Progenitor cell of endocrine pancreas (in vitro differentiated cells): ENCODE results near the gene ELP5. TPM values are rescaled to one million over a fixed set of nuclear protein-coding genes. Genes with fewer than 3 reads are reported as not detected.

ENCODE experiments used
- DNase-seq: peaks from one replicate; pipeline ENCODE4 v3.0.0; 2021; ENCODE audit warnings: low spot score; ENCODE audit not compliant: unreplicated experiment
- H3K27ac Mint-ChIP-seq: 2 replicates; pipeline ENCODE4 v1.8.0; 2021; ENCODE audit warnings: mild to moderate bottlenecking, moderate library complexity, mixed read lengths
- H3K27me3 Mint-ChIP-seq: 2 replicates; pipeline ENCODE4 v1.8.0; 2021; ENCODE audit warnings: mixed read lengths
- H3K36me3 Mint-ChIP-seq: 2 replicates; pipeline ENCODE4 v1.8.0; 2022; ENCODE audit warnings: mixed read lengths; ENCODE audit not compliant: insufficient read depth
- H3K4me1 Mint-ChIP-seq: 2 replicates; pipeline ENCODE4 v1.8.0; 2021; ENCODE audit warnings: low read depth, mixed read lengths
- H3K4me3 Mint-ChIP-seq: 2 replicates; pipeline ENCODE4 v1.8.0; 2021; ENCODE audit warnings: low read depth, mild to moderate bottlenecking, moderate library complexity, mixed read lengths
- H3K9me3 Mint-ChIP-seq: 2 replicates; pipeline ENCODE4 v1.8.0; 2021; ENCODE audit warnings: low read depth, mixed read lengths
- CTCF ChIP-seq: fragments of 200-600 bp; sonication (generic); IDR thresholded peaks from one replicate; pipeline ENCODE4 v1.5.0; 2021; ENCODE audit warnings: antibody characterized with exemption, mild to moderate bottlenecking; ENCODE audit not compliant: unreplicated experiment
- total RNA-seq: library from RNA; stranded (reverse); gene quantifications from 2 replicates; pipeline ENCODE4 v1.2.1, GENCODE V29; 2021

Gene ELP5
- total RNA-seq, 1 donor from 2014 or later: 45.0 TPM

GRCh38 chr17:7222972-7223292, 29.1 kb upstream of the ELP5 start:
- no peak overlapping the region for H3K4me3 Mint-ChIP-seq
- H3K36me3 Mint-ChIP-seq: peaks cover 7% of the 10 kb centered on the region

DNA sequence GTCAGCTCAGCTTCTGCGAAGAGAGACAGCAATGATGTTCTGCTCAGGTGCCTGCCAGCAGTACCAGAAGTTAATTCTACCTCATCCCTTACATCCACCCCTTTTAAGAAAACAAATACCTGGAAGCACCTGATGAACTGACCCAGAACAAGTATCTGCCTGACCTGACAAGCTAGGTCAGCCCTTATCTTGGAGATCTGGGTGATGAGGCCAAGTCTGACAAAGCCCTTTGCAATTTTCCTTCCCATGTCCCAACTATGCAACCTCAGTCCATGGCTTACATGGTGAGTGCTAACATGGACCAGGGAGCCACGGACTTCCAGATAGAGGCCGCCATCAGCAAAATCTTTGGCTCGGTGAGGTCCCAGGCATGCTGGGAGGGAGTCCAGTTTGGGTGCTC, 28.6 kb upstream of the ELP5 start:
- no peak for DNase-seq
- peak overlapping the region; percentile 87 for H3K27ac Mint-ChIP-seq
- no peaks in the 10 kb centered on the region for H3K9me3 Mint-ChIP-seq
- peaks cover 15% of the 10 kb centered on the region for H3K4me1 Mint-ChIP-seq
- no peak for TF ChIP-seq CTCF
- H3K36me3 Mint-ChIP-seq: peaks cover 10% of the 10 kb centered on the region
- no peak overlapping the region for H3K4me3 Mint-ChIP-seq
- H3K27me3 Mint-ChIP-seq: no peaks in the 10 kb centered on the region

More at GRCh38 chr17:7222972-7223292, 29.1 kb upstream of the ELP5 start:
- Mint-ChIP-seq H3K27ac (peak overlapping the region; percentile 87), H3K9me3 (no peaks in the 10 kb centered on the region), H3K4me1 (peaks cover 15% of the 10 kb centered on the region), H3K27me3 (no peaks in the 10 kb centered on the region)
- DNase-seq: no peak
- no peak for TF ChIP-seq CTCF

DNA sequence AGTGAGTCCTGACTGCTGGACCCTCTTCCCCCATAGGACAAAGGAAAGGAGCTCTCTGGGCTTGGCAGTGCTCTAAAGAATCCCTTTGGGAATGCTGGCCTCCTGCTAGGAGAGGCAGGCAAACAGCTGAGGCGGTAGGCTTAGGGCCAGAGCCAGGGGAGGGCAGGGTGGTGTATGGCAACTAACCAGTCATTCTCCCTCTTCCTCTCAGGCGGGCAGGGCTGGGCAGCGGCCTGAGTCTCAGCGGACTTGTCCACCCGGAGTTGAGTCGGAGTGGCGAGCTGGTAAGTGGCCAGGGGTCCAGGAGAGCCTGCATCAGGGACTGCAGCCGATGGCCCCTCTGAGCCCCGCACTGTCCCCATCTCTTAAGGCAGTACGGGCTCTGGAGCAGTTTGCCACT, 27.9 kb upstream of the ELP5 start:
- Mint-ChIP-seq H3K4me1 (peaks cover 15% of the 10 kb centered on the region), H3K27me3 (no peaks in the 10 kb centered on the region), H3K4me3 (no peak overlapping the region), H3K9me3 (no peaks in the 10 kb centered on the region), H3K27ac (no peak overlapping the region), H3K36me3 (peaks cover 11% of the 10 kb centered on the region)
- DNase-seq: no peak
- TF ChIP-seq CTCF: no peak

GRCh38 chr17:7224661-7225111, 27.3 kb upstream of the ELP5 start:
- H3K4me3 Mint-ChIP-seq: no peak overlapping the region
- peaks cover 11% of the 10 kb centered on the region for H3K4me1 Mint-ChIP-seq
- H3K27me3 Mint-ChIP-seq: no peaks in the 10 kb centered on the region
- DNase-seq: no peak
- H3K36me3 Mint-ChIP-seq: peaks cover 12% of the 10 kb centered on the region
- no peak overlapping the region for H3K27ac Mint-ChIP-seq
- no peaks in the 10 kb centered on the region for H3K9me3 Mint-ChIP-seq
- no peak for TF ChIP-seq CTCF

- TF ChIP-seq CTCF: no peak
- Mint-ChIP-seq H3K9me3 (no peaks in the 10 kb centered on the region), H3K4me3 (no peak overlapping the region), H3K27ac (no peak overlapping the region), H3K36me3 (peaks cover 12% of the 10 kb centered on the region), H3K27me3 (no peaks in the 10 kb centered on the region), H3K4me1 (peaks cover 5% of the 10 kb centered on the region)
- no peak for DNase-seq
These were observed 26.2 kb upstream of the ELP5 start for GRCh38 chr17:7225711-7226331.
